ENCODE measurements around the gene C4orf51.
A peak's percentile ranks its signal among the peaks of the same experiment; 100 is the strongest.

C4orf51 gene

GRCh38 chr4:145716200-145716599 is 36.3 kb downstream of the C4orf51 start:
- no peak for DNase-seq

DNA sequence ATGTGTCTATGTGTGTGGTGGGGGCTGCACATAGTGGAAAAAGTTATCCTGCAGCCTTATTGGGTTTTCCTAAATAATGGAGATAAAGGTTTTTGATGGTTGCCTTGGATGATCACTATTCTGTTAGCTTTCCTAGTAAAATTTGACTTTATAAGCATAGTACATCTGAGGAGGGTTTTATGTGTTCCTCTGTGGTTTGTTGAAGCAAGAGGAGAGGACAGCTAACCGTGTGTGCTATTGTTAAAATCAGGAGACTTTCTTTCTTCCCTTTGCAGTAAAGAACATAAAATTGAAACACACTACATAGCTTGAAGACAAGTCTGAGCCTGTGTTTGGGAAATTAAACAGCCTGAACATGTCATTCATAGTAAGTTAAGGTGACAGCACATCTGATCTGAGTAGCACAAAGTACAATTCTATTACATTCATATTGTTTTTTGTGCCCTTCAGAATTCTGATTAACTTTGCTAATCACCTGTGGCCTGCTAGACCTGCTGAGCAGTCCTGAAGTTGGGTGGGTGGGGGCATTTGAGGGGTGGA is 36.8 kb downstream of the C4orf51 start:
- no peak for DNase-seq

- DNase-seq: peak; percentile 37
Observed at GRCh38 chr4:145719752-145720624, 40.0 kb downstream of the C4orf51 start.

GRCh38 chr4:145720656-145721055 is 40.7 kb downstream of the C4orf51 start:
- no peak for DNase-seq

- no peak for DNase-seq
Observed at GRCh38 chr4:145722561-145722960, 42.6 kb downstream of the C4orf51 start.

GRCh38 chr4:145723336-145723735 is 43.4 kb downstream of the C4orf51 start:
- no peak for DNase-seq

- DNase-seq: no peak
Observed at GRCh38 chr4:145730026-145730425, 50.1 kb downstream of the C4orf51 start.

DNA sequence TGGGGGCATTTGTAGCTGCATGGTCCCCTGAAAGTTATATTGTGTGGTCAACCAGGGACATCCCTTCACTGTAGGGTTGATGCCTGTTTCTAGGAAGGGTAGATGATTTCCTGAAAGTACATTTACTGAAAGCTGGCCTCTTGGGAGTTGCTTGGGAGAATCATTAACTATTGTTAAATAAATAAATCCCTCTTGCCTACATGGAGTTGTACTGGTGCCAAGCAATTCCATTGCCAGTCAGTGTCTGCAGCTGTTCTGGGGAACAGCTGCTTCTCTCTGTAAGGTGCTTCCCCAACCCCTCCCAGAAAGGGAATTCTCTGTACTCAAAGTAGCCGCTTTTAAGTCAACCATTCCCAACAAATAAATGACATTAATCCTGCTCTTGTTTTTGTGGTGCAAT is 51.1 kb downstream of the C4orf51 start:
- DNase-seq: no peak

DNA sequence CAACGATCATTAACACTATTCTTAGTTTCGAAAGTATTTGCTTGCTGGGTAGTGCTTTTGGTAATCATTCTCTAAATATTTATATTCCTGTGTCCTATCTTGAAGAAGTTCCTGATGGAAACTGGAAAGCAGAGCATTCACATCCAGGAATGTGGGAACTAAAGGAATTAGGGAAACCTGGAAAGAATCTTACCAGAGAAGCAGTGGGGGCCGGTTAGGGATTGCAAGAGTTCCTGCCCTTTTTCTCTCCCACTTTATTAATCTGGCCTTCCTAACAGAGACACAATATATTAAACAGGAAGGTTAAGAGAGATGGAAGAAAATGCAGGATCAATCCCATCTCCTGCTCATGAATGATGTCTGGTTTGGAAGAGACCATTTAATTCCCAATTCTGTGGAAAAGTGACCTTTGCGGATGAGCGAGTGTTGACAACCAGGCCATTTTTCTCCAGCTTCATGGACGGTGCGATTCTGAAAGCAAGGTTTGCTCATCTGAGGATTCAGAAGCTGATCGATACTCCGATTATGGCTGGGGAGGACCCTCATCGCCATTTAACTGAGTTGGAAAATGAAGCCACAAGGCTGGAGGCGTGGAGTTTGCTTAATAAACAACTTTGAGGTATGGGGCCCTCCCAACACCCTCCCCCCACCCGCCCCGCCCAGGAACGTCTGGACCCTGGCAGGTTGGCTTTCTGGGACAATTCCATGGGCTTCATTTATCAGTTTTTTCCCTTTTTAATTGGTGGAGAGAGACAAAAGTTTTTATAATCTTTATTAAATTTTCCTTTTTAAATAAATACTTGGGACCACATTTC is 52.3 kb downstream of the C4orf51 start:
- no peak for DNase-seq

GRCh38 chr4:145732895-145733880 is 53.2 kb downstream of the C4orf51 start:
- peak; percentile 82 for DNase-seq

GRCh38 chr4:145734031-145734430 is 54.1 kb downstream of the C4orf51 start:
- no peak for DNase-seq

DNA sequence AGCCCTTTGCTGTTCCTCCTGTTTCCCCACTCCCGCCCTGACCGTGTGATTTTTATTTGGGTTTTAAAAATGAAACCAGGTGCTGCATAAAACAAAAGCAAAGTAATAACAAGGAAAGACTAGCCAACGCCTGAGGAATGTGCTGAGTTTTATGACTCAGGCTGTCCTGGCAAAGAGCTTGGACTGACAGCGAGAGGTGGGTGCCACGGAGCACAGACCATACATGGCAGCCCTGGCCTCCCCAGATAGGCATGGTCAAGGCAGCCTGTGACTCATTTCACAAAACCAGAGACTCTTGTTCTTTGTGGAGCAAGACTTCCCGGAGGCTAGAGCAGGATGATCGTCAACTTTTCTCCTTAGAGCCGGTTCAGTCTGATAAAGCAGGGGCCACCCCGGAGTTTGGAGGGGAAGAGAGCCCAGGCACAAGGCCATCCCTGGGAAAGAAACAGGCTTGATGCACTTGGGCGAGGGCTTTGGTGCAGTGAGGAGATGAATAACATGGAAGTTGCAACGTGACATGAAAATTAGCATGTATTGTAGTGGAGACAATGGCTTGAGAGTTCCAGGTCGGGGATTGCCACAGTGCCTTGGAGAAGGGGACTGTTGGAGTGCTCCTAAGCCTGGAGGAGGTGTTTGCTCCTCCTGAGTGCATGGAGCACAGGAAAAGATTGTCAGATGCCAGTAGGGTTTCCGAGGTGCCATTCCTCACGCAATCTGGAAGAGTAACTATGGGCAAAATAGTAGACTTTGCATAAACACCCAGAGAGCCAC is 54.8 kb downstream of the C4orf51 start:
- no peak for DNase-seq

DNA sequence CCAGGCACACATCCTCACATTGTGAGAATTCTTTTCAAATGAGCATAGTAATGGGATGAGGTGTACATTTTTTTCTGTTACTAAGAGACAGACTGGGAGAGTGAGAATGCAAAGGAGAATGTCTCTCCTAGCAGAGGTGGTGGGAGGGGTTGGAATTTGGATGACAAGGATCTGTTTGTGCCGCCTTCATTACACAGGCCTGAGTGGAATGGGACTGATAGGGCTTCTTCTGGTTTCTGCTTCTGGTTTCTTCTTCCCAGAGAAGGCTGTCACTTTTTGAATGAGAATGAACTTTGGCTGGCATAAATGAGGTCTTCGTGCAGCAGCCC is 55.4 kb downstream of the C4orf51 start:
- no peak for DNase-seq

- DNase-seq: no peak
Observed at GRCh38 chr4:145735827-145736226, 55.9 kb downstream of the C4orf51 start.

DNA sequence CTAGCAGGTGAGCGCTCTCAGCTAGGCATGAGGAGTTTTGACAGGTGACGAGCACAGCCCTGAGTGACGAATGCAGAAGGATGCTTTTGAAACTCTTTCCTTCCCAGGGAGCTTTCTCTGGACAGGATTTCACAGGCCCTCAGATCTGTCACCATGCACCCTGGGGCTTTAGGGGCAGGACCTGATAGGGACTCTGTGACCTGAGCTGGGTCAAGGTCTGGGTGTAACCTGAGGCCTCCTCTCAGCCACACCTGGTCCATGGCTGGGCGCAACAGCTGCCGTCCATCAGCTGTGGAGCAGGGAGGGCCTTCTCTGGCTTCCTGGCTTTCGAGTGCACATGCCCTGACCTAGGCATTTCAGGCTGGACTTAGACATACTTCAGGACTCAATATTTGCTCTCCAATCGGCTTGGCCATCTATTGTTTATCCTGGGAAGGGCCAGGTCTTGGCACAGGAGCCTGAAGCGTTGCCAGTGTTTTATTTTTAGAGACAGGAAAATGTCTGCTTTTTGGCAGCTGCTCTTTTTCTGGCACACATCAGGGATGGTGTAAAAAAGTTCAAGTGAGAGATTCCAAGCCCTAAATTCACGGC is 56.4 kb downstream of the C4orf51 start:
- no peak for DNase-seq

DNA sequence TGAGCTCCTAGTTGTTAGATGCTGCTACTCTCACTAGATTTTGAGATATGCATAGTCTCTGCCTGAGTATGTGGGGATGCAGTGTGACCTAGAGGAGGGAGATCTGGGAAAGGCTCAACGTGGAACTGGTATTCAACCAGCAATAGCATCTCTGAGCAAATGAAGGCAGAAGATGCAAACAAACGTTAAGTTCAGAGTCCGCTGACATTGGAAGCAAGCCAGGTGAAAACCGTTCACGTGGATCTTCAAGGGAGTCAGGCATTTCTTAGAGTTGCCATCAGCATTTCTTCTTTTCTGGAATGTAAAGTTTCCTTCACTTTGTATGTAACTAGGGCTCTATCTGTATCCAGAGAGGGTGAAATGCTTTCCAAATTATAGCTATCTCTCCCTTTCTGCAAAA is 59.9 kb downstream of the C4orf51 start:
- no peak for DNase-seq

DNA sequence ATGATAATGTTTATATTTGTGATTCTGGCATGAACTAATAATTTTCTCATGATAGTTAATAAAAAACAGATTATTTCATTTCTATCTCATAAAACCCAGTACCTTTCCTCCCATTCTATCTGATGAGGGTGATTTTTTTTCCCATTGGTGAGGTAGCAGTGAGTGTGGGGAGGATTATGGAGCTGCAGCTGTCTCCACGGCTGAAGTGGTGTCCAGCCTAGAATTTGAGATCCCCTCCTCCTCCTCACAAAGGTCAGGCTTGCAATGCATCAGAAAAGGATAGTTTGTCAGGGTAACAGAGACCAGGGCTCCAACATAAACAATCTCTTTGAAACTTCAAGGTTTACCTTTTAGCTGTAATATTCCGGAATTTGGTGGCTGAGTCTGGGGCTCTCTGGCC is 60.9 kb downstream of the C4orf51 start:
- no peak for DNase-seq

- DNase-seq: no peak
Observed at GRCh38 chr4:145743641-145744040, 63.7 kb downstream of the C4orf51 start.

GRCh38 chr4:145755802-145756201 is 75.9 kb downstream of the C4orf51 start:
- no peak for DNase-seq

- no peak for DNase-seq
Observed at GRCh38 chr4:145756244-145756643, 76.3 kb downstream of the C4orf51 start.

DNA sequence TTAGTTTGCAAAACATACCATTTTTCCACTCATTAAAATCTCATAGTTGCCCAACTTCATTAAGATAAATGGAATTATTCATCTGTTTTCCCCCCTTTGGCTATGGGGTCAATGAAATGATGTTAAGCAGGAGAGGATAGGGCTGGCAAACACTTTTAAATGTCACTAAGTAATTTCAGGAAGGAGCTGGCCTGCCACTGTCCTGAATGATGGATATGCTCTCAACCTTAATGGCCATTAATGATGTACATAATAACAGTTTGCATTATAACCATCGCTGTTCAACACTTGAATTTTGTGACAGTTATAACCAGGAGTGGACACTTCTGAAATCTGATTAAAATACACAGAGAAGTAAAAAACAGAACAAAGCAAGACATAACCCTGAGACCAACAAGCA is 77.2 kb downstream of the C4orf51 start:
- DNase-seq: no peak

GRCh38 chr4:145760176-145760575 is 80.2 kb downstream of the C4orf51 start:
- no peak for DNase-seq
